CD4-positive, alpha-beta T cell treated with Interleukin-6 at 100 ng/mL for 8 hours (primary cell): ENCODE measurements around the gene PKP1.

ENCODE experiments used
- DNase-seq: peaks from one replicate; pipeline ENCODE4 v3.0.0-alpha.2; 2020; ENCODE audit warnings: mixed read lengths, low spot score

PKP1 gene

GRCh38 chr1:201281573-201281972 is 1.7 kb upstream of the PKP1 start:
- no peak for DNase-seq

DNA sequence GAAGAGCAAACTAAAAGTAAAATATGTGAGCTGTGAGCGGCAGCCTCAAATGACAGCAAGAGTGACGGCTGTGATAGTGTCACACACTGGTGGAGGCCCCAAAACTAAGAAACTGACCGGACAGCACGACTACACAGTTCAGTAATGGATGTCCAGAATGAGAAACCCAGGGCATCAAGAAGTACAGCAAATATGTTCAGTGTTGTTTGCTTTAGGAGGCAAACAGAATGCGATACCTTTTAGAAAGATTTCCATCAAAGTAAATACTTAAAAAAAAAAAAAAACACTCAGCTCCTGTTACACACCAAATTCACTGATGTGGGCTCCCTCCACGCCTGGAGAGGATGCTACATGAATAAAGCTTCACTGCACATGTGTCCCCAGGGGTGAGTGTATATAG is 1.1 kb upstream of the PKP1 start:
- DNase-seq: no peak

- no peak for DNase-seq
Observed at GRCh38 chr1:201283836-201284553, 689 bp downstream of the PKP1 start.

GRCh38 chr1:201284636-201285035 is 1.3 kb downstream of the PKP1 start:
- DNase-seq: no peak

DNA sequence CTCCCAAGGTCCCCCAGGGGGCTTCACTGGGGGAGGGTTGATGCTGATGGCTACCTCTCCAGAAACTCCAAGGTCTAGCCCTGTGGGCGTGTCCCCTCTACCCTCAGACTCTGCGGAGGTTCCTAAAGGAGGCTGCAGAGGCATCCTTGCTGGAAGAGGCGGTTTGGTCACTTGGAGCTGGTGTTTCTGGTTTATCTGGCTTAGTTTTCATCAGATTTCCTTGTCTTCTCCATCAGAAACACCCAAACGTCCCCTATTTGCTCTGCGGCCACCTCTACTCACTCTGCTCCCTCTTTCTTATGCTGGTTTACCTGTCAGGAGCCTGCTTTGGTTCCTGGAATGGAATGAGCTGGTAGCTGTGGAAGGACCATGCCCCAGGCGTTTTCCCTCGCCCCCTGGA is 2.5 kb downstream of the PKP1 start:
- DNase-seq: no peak

DNA sequence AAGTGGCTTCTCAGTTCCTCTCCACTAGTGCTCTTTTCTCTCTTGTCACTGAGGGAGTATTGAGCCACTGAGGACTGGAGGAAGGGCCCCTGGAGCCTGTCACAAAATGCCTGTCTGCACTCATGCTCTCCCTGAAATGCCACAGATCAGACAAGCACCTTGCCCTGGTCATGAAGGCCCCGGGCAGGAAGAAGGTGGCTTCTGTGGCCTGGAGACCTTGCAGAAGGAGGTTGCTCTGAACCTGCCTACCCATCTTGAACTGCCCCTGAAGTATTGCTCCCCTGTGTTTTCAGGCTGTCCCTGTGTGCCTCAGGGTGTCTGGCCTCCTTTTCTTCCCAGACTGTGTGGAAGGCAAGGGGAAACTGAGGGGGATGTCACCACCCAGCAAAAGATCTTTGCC is 3.1 kb downstream of the PKP1 start:
- no peak for DNase-seq

DNA sequence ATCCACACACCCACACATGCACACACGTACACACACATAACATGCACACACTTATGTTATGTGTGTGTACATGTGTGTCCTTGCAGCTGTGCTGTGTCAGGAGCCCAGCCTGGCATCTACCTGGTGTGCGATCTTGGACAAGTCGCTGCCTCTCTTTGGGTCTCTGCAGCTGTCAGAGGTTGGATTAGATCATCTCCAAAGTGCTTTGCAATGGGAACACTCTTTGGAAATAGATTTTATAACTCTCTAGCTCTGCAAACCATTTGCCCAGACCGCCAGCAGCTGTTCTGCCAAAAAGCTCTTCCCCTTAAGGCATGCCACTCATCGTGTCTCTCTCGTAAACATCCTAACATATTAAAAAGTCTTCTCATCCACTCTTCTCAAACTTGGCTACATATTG is 4.7 kb downstream of the PKP1 start:
- DNase-seq: no peak

DNA sequence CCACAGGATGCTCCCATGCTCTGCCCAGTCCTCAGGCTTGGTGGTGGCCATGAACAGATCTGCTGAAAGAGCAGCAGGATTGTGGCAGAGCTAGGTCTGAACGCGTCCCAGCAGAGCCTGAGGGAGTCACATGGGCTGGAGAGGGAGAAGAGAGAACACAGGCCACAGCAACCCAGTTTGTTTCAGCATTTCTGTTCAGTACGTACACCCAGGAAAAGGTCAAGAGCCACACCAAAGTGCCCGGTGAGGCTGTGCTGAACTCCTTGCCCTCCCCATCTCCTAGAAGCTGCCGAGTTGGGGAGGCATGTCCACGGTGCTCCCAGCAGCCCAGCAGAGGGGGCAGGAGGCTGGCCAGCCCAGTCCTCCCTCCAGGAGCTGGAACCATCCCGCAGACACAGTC is 5.5 kb downstream of the PKP1 start:
- DNase-seq: no peak

- DNase-seq: no peak
Observed at GRCh38 chr1:201290551-201290950, 7.2 kb downstream of the PKP1 start.

DNA sequence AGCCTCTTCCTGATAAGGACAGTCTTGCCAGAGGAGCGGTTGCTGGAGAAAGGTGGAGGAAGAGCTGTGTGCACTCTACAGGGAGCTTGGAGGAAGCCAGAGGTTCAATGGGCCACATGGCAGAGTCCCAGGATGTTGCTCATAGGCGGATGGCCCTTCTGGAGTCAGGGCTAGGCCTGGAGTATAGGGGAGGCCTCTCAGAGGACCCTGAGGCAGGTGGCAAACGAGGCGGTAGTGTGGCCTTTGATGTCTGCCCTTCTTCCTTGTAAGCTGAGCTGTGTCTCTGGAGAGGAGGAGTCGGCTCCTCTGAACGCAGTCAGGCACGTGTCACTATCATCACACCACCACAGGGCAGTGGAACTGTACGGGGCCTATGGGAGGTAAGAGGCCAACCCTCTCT is 8.6 kb downstream of the PKP1 start:
- no peak for DNase-seq

DNA sequence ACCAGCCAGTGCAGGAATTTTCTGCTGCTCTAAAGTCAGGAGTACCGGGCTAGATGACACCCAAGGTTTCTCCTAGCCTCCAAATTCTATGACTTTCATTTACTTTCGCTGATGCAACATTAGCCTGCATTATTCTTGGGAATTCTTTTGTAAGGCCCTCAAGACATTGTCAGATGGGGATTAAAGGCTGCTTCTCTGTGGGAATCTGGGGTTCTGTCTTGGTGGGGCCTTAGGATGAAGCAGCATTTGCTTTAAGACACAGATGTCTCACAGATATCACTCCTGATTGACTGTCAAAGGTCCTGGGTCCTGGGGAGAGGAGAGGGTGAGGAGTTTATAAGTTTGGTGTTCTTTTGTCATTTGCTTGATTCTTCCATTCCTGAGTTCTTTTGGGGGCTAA is 11.6 kb downstream of the PKP1 start:
- no peak for DNase-seq

DNA sequence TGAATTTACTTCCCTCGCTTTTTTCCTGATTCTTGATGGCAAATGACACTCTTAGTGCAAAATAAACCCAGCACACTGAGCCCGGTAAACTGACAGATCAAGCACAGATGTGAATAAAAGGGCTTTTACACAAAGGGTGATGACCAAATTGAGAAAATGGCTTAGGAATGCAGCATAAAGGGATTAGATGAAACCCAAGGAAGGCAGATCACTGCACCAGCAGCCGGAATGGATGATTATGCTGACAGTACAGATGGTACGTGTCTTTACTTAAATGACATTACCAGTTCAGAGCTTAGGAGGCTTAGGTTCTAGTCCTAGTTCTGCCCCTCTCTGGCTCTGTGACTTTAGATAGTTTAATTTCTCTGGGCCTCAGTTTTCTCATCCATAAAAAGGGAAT is 12.0 kb downstream of the PKP1 start:
- no peak for DNase-seq

- no peak for DNase-seq
Observed at GRCh38 chr1:201295861-201296260, 12.6 kb downstream of the PKP1 start.

DNA sequence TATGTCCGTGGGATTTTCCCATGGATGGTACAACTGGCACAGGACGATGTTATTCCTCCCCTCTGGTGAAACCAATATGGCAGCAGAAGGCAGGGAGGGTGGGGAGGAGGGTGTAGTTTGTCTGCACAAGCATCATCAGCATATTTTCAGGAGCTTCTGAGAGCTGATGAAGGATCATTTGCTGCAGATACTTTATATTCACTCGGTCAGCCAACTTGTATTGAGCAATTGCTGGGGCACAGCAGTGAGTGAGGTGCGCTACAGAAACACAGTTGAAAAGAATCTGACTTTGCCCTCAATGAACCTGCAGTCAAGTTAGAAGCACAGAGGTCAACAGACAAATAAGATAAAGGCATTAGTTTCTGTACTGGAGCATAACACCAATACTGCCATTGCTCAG is 13.0 kb downstream of the PKP1 start:
- DNase-seq: no peak

- no peak for DNase-seq
Observed at GRCh38 chr1:201298396-201299381, 15.4 kb downstream of the PKP1 start.

GRCh38 chr1:201299968-201300367 is 16.7 kb downstream of the PKP1 start:
- no peak for DNase-seq

- DNase-seq: no peak
Observed at GRCh38 chr1:201300641-201301040, 17.3 kb downstream of the PKP1 start.

- no peak for DNase-seq
Observed at GRCh38 chr1:201302163-201303152, 19.2 kb downstream of the PKP1 start.

- no peak for DNase-seq
Observed at GRCh38 chr1:201304126-201304525, 20.8 kb downstream of the PKP1 start.

DNA sequence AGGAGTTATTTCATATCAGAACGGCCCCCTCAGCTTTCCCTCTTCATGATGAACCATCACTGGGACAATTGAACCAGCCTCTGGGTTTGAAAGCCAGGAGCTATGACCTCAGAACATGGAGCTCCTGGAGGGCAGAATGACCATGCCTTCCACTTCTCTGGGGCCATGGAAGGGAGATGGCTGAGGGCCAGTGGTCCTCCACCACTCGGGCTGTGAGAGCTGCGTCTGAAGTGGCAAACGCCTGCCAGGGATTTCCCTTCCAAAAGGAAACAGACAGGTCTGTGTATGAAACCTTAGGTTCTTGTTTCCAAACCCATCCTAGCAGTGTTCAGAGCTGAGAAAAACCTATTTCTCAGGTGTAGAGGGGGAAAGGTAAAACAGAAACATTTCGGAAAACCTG is 22.5 kb downstream of the PKP1 start:
- no peak for DNase-seq

GRCh38 chr1:201307231-201307630 is 23.9 kb downstream of the PKP1 start:
- no peak for DNase-seq
